ENCODE results near the gene FAM149A.

Gene FAM149A

DNA sequence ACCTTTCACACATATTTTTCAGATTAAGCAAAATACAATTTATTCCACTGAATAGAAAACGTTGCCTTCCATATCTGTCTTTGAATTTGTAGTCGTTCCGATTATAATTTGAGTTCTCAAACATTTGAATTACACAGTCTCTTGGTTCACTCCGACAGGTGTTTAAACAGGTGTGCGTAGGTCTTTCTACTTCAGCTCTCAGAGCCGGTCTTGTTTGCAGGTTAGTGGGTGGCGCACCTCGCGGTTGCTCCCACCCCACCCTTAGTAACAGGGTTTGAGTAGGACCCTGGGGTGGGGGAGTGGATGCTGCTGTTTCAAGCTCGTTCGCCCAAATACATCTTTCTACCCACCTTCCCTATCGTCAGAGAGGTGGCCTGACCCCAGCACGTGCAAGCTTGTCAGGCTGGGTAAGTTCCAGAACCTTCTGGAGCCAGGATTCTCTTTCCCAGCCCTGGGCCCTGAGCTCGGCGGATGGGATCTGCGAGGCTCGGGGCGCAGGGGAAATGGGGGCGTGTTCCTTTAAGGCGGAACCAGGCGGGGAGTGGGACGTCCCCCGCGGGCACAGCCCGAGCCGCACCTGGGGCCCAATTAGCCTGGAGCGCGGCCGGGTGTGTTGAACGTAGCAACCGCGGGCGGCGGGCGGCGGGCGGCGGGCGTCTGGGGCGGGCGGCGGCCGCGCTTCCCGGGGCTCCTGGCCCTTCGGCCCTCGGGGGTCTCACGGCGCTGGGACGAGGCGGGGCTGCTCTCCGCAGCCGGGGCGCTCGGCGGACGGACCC, at the start of gene FAM149A:
Gene FAM149A, plus strand, starts transcription at position 591 of the 776 bp plus-strand sequence.
- DNase-seq: peak; percentile 5

DNA sequence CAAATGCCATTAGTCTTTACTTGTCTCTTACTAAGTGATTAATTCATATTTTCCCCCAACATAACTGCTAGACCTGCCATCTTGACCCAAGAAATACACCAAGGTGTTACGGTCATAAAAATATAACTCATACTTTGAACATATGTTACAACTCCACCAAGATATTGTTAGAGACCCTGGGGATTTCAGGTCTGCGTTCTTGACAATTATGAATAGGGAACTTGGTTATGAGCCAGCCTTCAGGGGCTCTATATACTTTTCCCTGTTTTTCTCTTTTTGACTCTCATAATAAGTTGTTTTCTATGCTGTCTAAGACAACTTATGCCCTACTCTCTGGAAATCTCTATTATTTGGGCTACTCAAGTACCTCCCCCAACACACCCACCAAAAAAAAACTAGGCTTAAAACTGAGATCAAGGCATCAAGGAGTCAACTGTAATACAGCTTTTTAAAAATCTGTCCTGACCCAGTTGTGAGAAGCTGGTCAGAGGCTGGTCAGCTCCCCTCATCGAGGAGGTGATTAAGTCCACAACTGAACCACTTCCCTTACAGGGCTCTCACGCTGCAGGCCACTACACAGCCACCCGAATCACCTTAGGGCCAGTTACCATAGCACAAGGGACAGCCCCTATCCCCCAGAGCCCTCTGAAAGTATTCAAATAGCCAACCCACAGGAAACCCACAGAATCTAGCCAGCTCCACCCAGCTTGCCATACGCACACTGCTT, 46.1 kb upstream of the FAM149A start:
- DNase-seq: no peak

DNA sequence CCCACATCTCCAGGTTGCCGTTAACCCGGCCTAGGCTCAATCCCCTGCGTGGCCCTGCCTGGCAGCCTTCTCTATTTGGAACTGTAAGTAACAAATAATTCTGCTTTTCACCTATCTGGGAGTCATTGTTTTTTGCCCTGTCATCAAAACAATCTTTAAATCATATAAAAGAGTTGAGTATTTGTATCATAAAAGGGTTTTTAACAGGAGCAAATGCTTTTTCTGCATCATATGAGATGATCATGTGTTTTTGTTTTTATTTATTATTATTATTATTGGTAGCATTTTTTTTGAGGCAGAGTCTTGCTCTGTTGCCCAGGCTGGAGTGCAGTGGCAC, 45.6 kb upstream of the FAM149A start:
- DNase-seq: no peak

DNA sequence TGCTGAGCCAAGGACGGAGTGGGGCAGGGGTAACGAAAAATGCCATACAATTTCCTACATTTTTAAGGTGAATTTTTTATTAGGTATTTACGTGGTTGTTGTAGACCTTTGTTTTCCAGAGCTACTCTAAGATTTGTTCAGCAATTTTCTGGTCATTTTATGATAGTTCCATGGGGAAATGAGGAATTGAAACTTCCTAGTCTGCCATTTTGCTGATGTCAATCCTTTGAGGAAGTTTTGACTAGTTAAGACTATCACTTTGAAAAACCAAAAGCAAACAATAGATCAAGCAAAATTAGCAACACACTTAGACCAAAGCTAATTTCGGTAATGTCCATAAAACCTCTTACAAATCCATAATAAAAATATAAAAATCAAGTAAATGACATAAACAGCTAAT, 42.6 kb upstream of the FAM149A start:
- DNase-seq: no peak

- peak; percentile 1 for DNase-seq
Measured at GRCh38 chr4:186067757-186068385, 36.6 kb upstream of the FAM149A start.

DNA sequence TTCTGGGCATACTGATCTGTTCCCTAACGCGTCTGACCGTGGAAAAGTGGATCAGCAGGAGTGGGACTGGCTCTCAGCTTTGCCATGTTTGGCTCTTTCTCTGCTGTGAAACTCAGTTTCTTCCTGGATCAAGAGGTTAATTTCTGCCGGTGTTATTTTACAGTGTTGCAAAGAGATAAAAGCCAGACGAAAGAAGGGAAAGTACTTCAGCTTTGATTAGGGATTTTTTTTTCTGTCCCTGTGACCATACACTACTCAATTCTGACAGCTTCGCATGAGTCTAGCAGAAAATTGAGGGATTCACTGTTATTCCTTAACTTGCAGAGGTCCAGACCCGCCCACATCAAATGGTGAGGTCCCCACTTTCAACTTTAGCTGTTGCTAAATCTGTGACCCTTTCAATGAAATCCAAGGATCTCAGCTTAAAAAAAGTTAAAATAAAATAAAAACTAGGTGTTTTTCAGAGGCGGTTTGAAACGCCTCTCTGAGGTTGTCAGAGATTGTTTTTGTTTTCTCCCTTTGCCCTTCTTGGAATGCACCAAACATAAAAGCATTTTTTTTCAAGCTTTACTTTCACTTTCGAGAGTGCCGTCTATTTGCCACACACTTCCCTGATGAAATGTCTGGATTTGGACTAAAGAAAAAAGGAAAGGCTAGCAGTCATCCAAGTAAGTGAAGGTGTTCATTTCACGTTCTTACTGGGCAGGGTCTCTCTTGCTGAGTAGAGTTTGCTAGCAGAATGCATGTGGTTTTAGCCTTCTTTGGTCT, 35.7 kb upstream of the FAM149A start, which contains the start of gene TLR3:
Gene TLR3, plus strand, starts transcription at position 576 of the 768 bp plus-strand sequence. CDS start 7,464 bp downstream, outside the sequence.
- DNase-seq: peak; percentile 21

DNA sequence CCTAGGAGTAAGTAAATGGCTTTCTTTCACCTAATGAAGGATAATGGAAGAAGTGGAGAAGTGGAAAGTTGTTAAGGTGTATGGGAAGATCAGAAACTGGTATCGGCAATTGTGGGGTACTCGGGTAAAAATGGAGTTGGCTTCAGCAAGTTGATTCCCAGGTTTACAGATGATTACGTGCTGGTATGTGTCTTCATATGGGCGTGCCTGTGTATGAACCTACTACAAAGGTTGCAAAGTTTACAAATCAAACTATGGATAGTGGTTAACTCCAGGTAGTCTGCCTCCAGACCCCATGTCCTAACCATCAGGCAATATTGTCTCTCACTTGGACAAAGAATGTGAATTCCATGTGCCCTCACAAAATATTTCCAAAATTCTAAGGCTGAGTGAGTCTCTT, 34.8 kb upstream of the FAM149A start:
- no peak for DNase-seq

DNA sequence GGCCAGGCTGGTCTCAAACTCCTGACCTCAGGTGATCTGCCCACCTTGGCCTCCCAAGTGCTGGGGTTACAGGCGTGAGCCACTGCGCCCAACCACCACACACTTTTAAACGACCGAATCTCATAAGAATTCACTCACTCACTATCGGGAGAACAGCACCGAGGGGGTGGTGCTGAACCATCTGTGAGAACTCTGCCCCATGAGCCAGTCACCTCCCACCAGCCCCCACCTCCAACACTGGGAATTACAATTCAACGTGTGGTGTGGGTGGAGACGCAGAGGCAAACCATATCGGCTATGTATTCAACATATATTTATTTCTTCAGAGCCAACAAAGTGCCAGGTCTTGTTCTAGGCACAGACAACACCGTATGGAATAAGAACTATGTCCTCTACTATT, 32.0 kb upstream of the FAM149A start:
- DNase-seq: no peak

DNA sequence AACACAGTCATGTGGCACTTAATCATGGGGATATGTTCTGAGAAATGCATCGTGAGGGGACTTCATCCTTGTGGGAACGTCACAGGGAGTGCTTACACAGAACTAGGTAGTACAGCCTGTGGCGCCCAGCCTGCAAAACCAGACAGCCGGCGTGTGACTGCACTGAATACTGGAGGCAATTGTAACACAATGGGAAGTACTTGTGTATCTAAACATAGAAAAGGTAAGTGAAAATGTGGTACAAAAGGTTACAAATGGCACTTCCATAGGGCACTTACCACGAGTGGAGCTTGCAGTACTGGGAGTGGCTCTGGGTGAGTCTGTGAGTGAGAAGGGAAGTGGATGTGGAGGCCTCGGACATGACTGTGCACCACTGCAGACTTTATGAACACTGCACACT, 30.3 kb upstream of the FAM149A start:
- no peak for DNase-seq

DNA sequence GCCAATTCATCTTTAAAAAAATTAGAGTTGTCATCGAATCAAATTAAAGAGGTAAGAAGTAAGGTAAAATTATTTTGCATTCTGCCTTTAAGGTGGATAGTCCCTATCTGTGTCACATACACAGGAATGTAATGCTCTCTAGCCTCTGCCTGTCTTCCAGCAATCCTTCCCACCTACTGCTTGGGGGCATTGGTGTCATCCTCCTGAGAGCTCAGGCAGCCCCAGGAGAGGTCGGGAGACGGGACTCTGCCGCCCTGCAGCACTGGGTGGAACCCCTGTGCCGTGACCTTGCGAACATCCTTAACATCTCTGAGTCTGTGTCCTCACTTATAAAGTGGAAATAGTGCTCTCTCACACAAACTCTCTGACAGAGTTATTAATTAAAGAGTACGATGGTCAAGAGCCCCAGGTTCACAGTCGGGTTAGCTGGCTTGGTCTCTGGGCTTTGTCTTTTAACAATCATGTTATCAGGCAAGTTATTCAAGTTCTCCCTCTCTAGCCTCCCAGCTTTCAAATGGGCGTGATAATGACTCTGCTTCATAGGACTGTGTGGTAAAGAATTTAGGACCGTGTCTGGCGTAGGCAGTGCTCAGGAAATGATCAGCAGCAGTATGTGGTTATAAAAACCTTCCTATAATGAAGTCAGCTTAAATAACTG, 25.4 kb upstream of the FAM149A start:
- DNase-seq: no peak

DNA sequence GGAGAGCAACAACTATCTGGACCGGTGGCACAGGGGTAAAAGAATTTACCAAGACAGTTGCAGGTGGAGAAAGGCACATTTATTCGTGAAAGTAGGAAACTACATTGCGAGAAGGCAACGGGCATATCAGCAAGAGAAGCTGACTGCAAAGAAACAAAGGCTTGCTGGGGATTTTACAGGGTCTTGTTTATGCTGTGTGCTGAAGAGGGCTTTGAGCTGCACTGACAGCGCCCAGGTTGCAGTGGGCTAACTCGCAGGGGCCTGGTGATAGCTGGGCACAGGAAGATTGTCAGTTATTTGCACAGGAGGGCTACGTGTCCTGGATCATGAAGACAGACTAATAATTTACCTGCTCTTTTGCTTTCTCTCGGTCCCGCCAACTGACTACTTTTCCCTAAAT, 24.8 kb upstream of the FAM149A start:
- no peak for DNase-seq

- DNase-seq: no peak
Measured at GRCh38 chr4:186081202-186081807, 23.2 kb upstream of the FAM149A start.

- no peak for DNase-seq
Measured at GRCh38 chr4:186082221-186082620, 22.3 kb upstream of the FAM149A start.

DNA sequence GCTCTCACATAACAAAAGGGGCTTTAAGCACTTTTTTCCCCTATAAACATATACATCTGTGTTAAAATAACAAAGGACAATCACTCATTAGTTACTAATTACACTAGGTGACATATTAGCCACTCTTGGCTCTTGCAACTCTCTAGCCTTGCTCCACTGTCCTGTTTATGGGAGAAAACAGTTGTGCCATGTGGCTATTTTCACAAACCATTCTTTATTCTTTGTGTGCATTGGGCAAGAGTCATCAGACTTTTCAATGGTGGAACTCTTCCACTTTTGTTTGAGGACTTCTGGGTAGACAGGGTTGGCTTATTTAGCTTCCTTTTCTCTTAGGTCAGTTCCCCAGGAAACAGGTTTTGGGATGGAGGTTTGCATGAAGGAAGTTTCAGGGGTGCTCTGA, 16.0 kb upstream of the FAM149A start:
- DNase-seq: no peak

GRCh38 chr4:186092296-186092695, 12.2 kb upstream of the FAM149A start:
- DNase-seq: no peak

GRCh38 chr4:186095406-186095805, 9.1 kb upstream of the FAM149A start:
- DNase-seq: no peak

DNA sequence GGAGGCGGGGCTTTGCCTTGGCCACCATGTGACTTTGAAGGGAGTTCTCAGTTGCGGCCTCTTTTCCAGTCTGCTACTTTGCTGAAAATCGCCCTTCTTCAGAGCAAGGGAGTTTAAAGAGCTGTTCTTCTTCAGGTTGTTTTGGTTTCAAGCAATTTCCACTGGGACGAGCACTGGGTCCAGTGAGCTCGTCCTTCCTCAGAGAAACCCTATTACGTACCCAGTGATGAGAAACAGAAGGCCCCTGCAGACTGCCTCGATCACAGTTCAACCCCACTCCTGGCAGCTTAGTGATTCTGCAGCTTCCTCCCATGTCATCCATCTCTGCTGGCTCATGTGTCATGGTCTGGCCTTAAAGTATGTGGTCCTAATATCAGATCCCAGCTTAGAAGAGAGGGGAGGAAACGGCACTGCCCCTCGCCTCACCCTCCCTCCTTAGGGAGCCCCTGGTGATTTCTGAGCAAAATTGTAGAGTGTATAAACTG, 7.8 kb upstream of the FAM149A start:
- DNase-seq: no peak

GRCh38 chr4:186097386-186097785, 7.1 kb upstream of the FAM149A start:
- DNase-seq: no peak

DNA sequence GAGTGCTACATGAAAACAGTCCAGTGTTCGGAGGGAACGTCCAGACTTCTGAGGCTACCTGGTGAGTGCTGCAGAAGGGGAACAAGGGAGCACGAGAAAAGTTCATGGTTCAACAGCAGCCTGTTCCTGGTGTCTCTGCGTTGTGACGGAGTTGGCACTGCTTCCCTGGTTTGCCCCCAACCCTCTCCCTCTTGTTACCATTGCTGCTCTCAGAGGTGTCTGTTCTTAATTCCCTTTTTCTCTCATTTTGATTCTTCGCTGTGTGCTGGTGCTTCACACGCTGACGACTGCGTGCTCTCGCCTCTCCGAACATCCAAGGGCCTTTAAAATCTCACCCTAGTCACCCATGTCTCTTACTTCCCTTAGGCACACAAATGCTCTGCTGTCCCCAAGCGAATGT, 1.6 kb upstream of the FAM149A start:
- no peak for DNase-seq

- no peak for DNase-seq
Measured at GRCh38 chr4:186104890-186105646, 564 bp downstream of the FAM149A start.

DNA sequence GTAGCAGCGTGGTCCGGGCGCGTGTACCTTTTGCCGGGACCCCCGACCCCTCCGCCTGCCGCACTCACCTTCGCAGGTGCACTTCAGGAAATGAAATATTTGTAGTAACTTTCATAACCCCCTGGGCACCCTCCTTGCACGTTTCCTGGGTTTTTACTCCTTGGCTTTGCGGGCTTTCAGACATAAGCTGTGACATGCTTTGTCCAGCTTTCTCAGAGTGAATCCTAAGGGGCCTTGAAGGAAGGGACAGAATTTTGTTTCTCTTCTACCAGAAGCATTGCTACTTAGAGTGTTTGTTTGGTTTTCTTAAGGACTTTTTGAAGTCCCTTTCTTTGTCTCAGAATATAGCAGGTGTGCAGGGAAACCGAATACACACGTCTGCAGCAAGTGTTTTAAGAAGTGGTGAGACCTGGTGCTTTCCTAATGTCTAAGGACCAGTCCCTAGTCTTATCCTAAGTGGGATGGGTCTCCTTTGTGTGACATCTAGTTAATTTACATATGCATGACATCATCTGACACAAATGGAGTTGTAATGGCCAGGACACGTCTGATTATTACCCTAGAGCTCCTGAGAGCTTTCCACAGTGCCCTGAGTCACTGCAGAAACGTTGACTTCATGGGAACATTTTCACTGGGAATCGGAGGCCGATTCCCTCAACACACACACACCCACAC, 1.3 kb downstream of the FAM149A start:
- peak; percentile 36 for DNase-seq

All from DMS79 treated with DMSO at 0.1 percent for 48 hours (cell line).